Suppressor macrophage treated with lipopolysaccharide for 1 hour (primary cell): ENCODE data around the gene RPL5.
A peak's percentile ranks its signal among the peaks of the same experiment; 100 is the strongest.

ENCODE experiments used
- DNase-seq, 3 donors: peaks; one replicate each; pipeline ENCODE4 v3.0.0-alpha.2; 2020 to 2022

The RPL5 gene

GRCh38 chr1:92831762-92832536 lies at the start of gene RPL5:
Gene RPL5, plus strand, starts transcription at chr1:92832040. Its CDS starts 75 bp downstream, at chr1:92832115.
- peak; percentile 99 to 100 (median 99) for DNase-seq

- DNase-seq, result peak in 1 of 3 donors; percentile 16
These were observed 48.3 kb upstream of the RPL5 start for GRCh38 chr1:92783550-92783949.

- peak; percentile 25 to 44 (median 39) for DNase-seq
These were observed 47.7 kb upstream of the RPL5 start for GRCh38 chr1:92784021-92784638.

- peak; percentile 97 to 98 (median 98) for DNase-seq
These were observed 47.0 kb upstream of the RPL5 start, which contains the start of gene EVI5 for GRCh38 chr1:92784639-92785500. Gene EVI5, minus strand, starts transcription at chr1:92785108. Its CDS starts 48,562 bp downstream, at chr1:92736546.

- peak; percentile 31 to 62 (median 58) for DNase-seq
These were observed 45.5 kb upstream of the RPL5 start for GRCh38 chr1:92786111-92786901.

GRCh38 chr1:92790081-92790480 lies 41.8 kb upstream of the RPL5 start:
- DNase-seq, result no peak

GRCh38 chr1:92790867-92791266 lies 41.0 kb upstream of the RPL5 start:
- DNase-seq, result no peak

GRCh38 chr1:92791487-92792066 lies 40.3 kb upstream of the RPL5 start:
- no peak for DNase-seq

- no peak for DNase-seq
These were observed 39.5 kb upstream of the RPL5 start for GRCh38 chr1:92792340-92792782.

- DNase-seq, result peak in 1 of 3 donors; percentile 24
These were observed 36.7 kb upstream of the RPL5 start for GRCh38 chr1:92795166-92795565.

GRCh38 chr1:92797297-92797696 lies 34.5 kb upstream of the RPL5 start:
- DNase-seq, result no peak

GRCh38 chr1:92797961-92798360 lies 33.9 kb upstream of the RPL5 start:
- no peak for DNase-seq

- DNase-seq, result no peak
These were observed 28.5 kb upstream of the RPL5 start for GRCh38 chr1:92803140-92803887.

- peak; percentile 33 to 55 (median 41) for DNase-seq
These were observed 27.1 kb upstream of the RPL5 start for GRCh38 chr1:92804721-92805201.

- DNase-seq, result no peak
These were observed 26.6 kb upstream of the RPL5 start for GRCh38 chr1:92805216-92805615.

- no peak for DNase-seq
These were observed 23.5 kb upstream of the RPL5 start for GRCh38 chr1:92808381-92808780.

GRCh38 chr1:92816732-92817131 lies 15.1 kb upstream of the RPL5 start:
- DNase-seq, result no peak

- DNase-seq, result no peak
These were observed 14.6 kb upstream of the RPL5 start for GRCh38 chr1:92817137-92817697.

GRCh38 chr1:92817986-92818764 lies 13.7 kb upstream of the RPL5 start:
- peak; percentile 59 to 73 (median 60) for DNase-seq

GRCh38 chr1:92820024-92820423 lies 11.8 kb upstream of the RPL5 start:
- no peak for DNase-seq
